HCT116 (cell line): Measurements from ENCODE around the gene LAMP1. TPM values are rescaled to one million over a fixed set of nuclear protein-coding genes. Genes with fewer than 3 reads are reported as not detected.
A peak's percentile ranks its signal among the peaks of the same experiment; 100 is the strongest.

Experiments
- ATAC-seq: fragments of 200-7000 bp; cut with Tn5 transposase; 2 replicates; pipeline ENCODE4 v1.9.1; 2020; ENCODE audit warnings: mild to moderate bottlenecking, moderate library complexity
- BruUV-seq: library from RNA; stranded (reverse); fragments of 400-500 nt; replicated peaks from 2 replicates; lab custom pipeline; 2021; lab: Mats Ljungman, UMichigan
- CTCF ChIA-PET: fragments of 300-600 bp; sonication (Branson Sonifier 250); formaldehyde crosslinking; loops from one replicate; lab custom pipeline; 2021; ENCODE audit warnings: antibody characterized with exemption; lab: Charles Lee
- POLR2A ChIA-PET: fragments of 300-600, 350-600 bp; sonication (Branson Sonifier 250); formaldehyde crosslinking; loops from one replicate; lab custom pipeline; 2021; ENCODE audit warnings: antibody characterized with exemption; lab: Charles Lee
- RAD21 ChIA-PET, 2 experiments: fragments of 300-600 bp; sonication (Branson Sonifier 250); formaldehyde crosslinking; loops; one replicate each; lab custom pipeline; 2023; ENCODE audit warnings: low total read pairs in 2 of 2; ENCODE audit not compliant: uncharacterized antibody in 2 of 2, unreplicated experiment in 2 of 2, low non-redundant PET in 1 of 2; lab: Charles Lee
- DNase-seq: peaks from one replicate; pipeline ENCODE4 v3.0.0-alpha.2; 2010; ENCODE audit warnings: low read depth, low spot score
- H2AFZ ChIP-seq: fragments of 200-600 bp; shearing (Covaris generic), sonication (generic); 2 replicates; pipeline ENCODE4 v1.6.1; 2017; ENCODE audit warnings: low read depth, mixed run types, mixed read lengths, antibody characterized with exemption, low read length; ENCODE audit not compliant: poor library complexity, severe bottlenecking
- H3K27ac ChIP-seq: 2 replicates; pipeline ENCODE4 v1.5.1; 2012; ENCODE audit warnings: low read depth, low read length
- H3K27me3 ChIP-seq: fragments of 200-600 bp; sonication (generic); 2 replicates; pipeline ENCODE4 v1.6.1; 2016; ENCODE audit warnings: mixed run types, low read length, mixed read lengths; ENCODE audit not compliant: insufficient read depth
- H3K36me3 ChIP-seq, 2 experiments: fragments of 200-500 bp in 1 of 2; fragments of 200-600 bp in 1 of 2; sonication (Bioruptor generic) in 1 of 2; sonication (generic) in 1 of 2; 2 replicates each; pipeline versions ENCODE4 v1.5.1 to v1.6.1; 2014 to 2016; ENCODE audit warnings: low read length in 2 of 2, inconsistent platforms in 1 of 2, mixed read lengths in 1 of 2, mixed run types in 1 of 2; ENCODE audit not compliant: insufficient read depth in 2 of 2, control insufficient read depth in 1 of 2
- H3K4me1 ChIP-seq, 2 experiments: fragments of 200-600 bp in 1 of 2; sonication (generic) in 1 of 2; 2 replicates each; pipeline versions ENCODE4 v1.5.1 to v1.6.1; 2012 to 2017; ENCODE audit warnings: low read length in 2 of 2, inconsistent platforms in 1 of 2, mild to moderate bottlenecking in 1 of 2, mixed read lengths in 1 of 2, mixed run types in 1 of 2, moderate library complexity in 1 of 2; ENCODE audit not compliant: insufficient read depth in 2 of 2, control insufficient read depth in 1 of 2
- H3K4me2 ChIP-seq: fragments of 200-600 bp; sonication (generic); 2 replicates; pipeline ENCODE4 v1.6.1; 2017; ENCODE audit warnings: mixed run types, low read length, mixed read lengths
- H3K4me3 ChIP-seq, 2 experiments: fragments of 200-600 bp in 1 of 2; sonication (generic) in 1 of 2; replicated peaks in 1 of 2; 2 replicates each; pipeline ENCODE4 v1.5.1; 2011 to 2016; ENCODE audit warnings: low read length in 2 of 2, control low read depth in 1 of 2, low read depth in 1 of 2, mild to moderate bottlenecking in 1 of 2, mixed read lengths in 1 of 2, mixed run types in 1 of 2
- H3K79me2 ChIP-seq: fragments of 200-600 bp; sonication (generic); 2 replicates; pipeline ENCODE4 v1.6.1; 2017; ENCODE audit warnings: mild to moderate bottlenecking, mixed run types, low read length, moderate library complexity, mixed read lengths; ENCODE audit not compliant: insufficient read depth
- H3K9ac ChIP-seq: fragments of 200-600 bp; sonication (generic); 2 replicates; pipeline ENCODE4 v1.6.1; 2016; ENCODE audit warnings: low read length, mixed read lengths
- H3K9me2 ChIP-seq: fragments of 200-600 bp; sonication (generic), shearing (Covaris generic); 2 replicates; pipeline ENCODE4 v1.6.1; 2017; ENCODE audit warnings: mixed run types, mild to moderate bottlenecking, moderate library complexity; ENCODE audit not compliant: insufficient read depth
- H3K9me3 ChIP-seq, 2 experiments: fragments of 200-500 bp in 1 of 2; fragments of 200-600 bp in 1 of 2; sonication (Bioruptor generic) in 1 of 2; sonication (generic) in 1 of 2; 2 replicates each; pipeline ENCODE4 v1.6.1; 2014 to 2017; ENCODE audit warnings: low read length in 2 of 2, mixed read lengths in 2 of 2, inconsistent platforms in 1 of 2, low read depth in 1 of 2, mild to moderate bottlenecking in 1 of 2, mixed run types in 1 of 2, moderate library complexity in 1 of 2; ENCODE audit not compliant: control insufficient read depth in 1 of 2, insufficient read depth in 1 of 2
- H4K20me1 ChIP-seq: fragments of 200-600 bp; sonication (generic), shearing (Covaris generic); 2 replicates; pipeline ENCODE4 v1.6.1; 2017; ENCODE audit warnings: mixed run types, mild to moderate bottlenecking, moderate library complexity; ENCODE audit not compliant: insufficient read depth
- CEBPB ChIP-seq: IDR thresholded peaks from 2 replicates; pipeline ENCODE4 v1.6.1; 2012; ENCODE audit warnings: low read depth
- FOSL1 ChIP-seq: IDR thresholded peaks from 2 replicates; pipeline ENCODE4 v1.6.1; 2012; ENCODE audit warnings: low read depth
- JUND ChIP-seq: IDR thresholded peaks from 2 replicates; pipeline ENCODE4 v1.6.1; 2012
- POLR2A ChIP-seq: IDR thresholded peaks from 2 replicates; pipeline ENCODE4 v1.7.0; 2011; ENCODE audit warnings: borderline replicate concordance; ENCODE audit not compliant: insufficient read depth, insufficient read length; ENCODE audit errors: extremely low read depth
- RAD21 ChIP-seq: IDR thresholded peaks from 2 replicates; pipeline ENCODE4 v1.6.1; 2012; ENCODE audit warnings: low read depth, mild to moderate bottlenecking
- SRF ChIP-seq: IDR thresholded peaks from 2 replicates; pipeline ENCODE4 v1.6.1; 2012; ENCODE audit warnings: low read depth
- TCF7L2 ChIP-seq: IDR thresholded peaks from 2 replicates; pipeline ENCODE4 v1.7.0; 2011; ENCODE audit warnings: borderline replicate concordance, inconsistent platforms; ENCODE audit not compliant: insufficient read depth, insufficient read length; ENCODE audit errors: extremely low read depth
- YY1 ChIP-seq: IDR thresholded peaks from 2 replicates; pipeline ENCODE4 v1.6.1; 2011; ENCODE audit warnings: low read length, low read depth, moderate library complexity, mild to moderate bottlenecking; ENCODE audit not compliant: insufficient replicate concordance; ENCODE audit errors: extremely low read depth
- intact Hi-C: fragments of 100-400 bp; cut with micrococcal nuclease; formaldehyde crosslinking; loops from 2 replicates; pipeline ENCODE4 v1.10.0; 2022
- total RNA-seq: library from RNA; stranded (reverse); gene quantifications from one replicate; pipeline ENCODE4 v1.2.1, GENCODE V29; 2021; ENCODE audit not compliant: unreplicated experiment
- TF ChIP-seq, protein P1 (sequence below), 3 experiments: fragments of 200-600 bp in 1 of 3; sonication (generic) in 1 of 3; IDR thresholded peaks in 2 of 3; conservative IDR thresholded peaks in 1 of 3; 2 replicates each; pipeline ENCODE4 v1.5.1; 2012 to 2017; ENCODE audit warnings: low read depth in 2 of 3, low read length in 2 of 3, antibody characterized with exemption in 1 of 3, borderline replicate concordance in 1 of 3, control low read depth in 1 of 3, mild to moderate bottlenecking in 1 of 3, mixed read lengths in 1 of 3, mixed run types in 1 of 3, moderate library complexity in 1 of 3; ENCODE audit not compliant: insufficient read depth in 1 of 3
- TF ChIP-seq, protein P2 (sequence below): IDR thresholded peaks from 2 replicates; pipeline ENCODE4 v1.6.1; 2012

The LAMP1 gene
- total RNA-seq, 1 experiment from 2014 or later: 158 TPM

DNA sequence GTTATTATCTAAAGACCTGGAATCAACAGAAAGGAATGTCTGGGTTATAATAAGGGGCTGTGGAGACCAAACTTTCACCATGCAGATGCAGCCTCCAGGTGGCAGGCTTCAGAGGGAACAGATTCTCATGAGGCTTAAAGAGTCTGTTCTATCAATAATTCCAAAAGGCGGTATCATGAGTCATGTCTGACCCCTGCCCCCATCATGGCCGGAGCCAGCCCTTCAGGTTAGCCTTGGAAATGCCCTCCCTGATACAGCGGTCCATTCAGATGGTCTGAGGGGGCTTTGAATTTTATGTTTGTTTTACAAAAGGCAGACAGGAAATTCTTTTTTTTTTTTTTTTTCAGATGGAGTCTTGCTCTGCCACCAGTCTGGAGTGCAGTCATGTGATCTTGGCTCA is 21.7 kb upstream of the LAMP1 start:
- Histone ChIP-seq H3K9me2 (no peaks in the 10 kb centered on the region), H3K9ac (no peak overlapping the region), H3K9me3 (peaks cover 0 to 7% of the 10 kb centered on the region in 2 experiments; a peak in 1 of 4 replicates), H2AFZ (peak overlapping the region; percentile 45), H3K4me3 (no peak overlapping the region), H3K4me2 (peak overlapping the region; percentile 28; the same call in 1 of the 2 replicates), H3K4me1 (peaks cover 0 to 11% of the 10 kb centered on the region in 2 experiments; a peak in 2 of 4 replicates), H3K36me3 (no peaks in the 10 kb centered on the region), H4K20me1 (no peaks in the 10 kb centered on the region), H3K27me3 (no peaks in the 10 kb centered on the region), H3K27ac (no peak overlapping the region), H3K79me2 (no peaks in the 10 kb centered on the region)
- peak; percentile 47 for TF ChIP-seq TCF7L2
- peak; percentile 58 for TF ChIP-seq YY1
- peak; percentile 53; the same call in 1 of the 2 replicates for TF ChIP-seq JUND
- TF ChIP-seq, protein P1, sequence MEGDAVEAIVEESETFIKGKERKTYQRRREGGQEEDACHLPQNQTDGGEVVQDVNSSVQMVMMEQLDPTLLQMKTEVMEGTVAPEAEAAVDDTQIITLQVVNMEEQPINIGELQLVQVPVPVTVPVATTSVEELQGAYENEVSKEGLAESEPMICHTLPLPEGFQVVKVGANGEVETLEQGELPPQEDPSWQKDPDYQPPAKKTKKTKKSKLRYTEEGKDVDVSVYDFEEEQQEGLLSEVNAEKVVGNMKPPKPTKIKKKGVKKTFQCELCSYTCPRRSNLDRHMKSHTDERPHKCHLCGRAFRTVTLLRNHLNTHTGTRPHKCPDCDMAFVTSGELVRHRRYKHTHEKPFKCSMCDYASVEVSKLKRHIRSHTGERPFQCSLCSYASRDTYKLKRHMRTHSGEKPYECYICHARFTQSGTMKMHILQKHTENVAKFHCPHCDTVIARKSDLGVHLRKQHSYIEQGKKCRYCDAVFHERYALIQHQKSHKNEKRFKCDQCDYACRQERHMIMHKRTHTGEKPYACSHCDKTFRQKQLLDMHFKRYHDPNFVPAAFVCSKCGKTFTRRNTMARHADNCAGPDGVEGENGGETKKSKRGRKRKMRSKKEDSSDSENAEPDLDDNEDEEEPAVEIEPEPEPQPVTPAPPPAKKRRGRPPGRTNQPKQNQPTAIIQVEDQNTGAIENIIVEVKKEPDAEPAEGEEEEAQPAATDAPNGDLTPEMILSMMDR (IDR thresholded peaks at IDR 0.05 in 2 of 3, conservative IDR thresholded peaks at IDR 0.05 in 1 of 3; ENCODE audit: borderline replicate concordance in 1 of 3, insufficient read depth in 1 of 3, low read depth in 2 of 3, low read length in 2 of 3): peak; percentile 66 to 81 (median 70); a peak in 5 of 6 replicates
- TF ChIP-seq, protein P2, sequence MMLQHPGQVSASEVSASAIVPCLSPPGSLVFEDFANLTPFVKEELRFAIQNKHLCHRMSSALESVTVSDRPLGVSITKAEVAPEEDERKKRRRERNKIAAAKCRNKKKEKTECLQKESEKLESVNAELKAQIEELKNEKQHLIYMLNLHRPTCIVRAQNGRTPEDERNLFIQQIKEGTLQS: no peak
- TF ChIP-seq POLR2A: no peak
- no peak for TF ChIP-seq CEBPB
- TF ChIP-seq SRF: no peak
- TF ChIP-seq FOSL1: peak; percentile 54
- TF ChIP-seq RAD21: peak; percentile 76
- ChIA-PET CTCF (no interaction called here), RAD21 (no interaction called here), POLR2A (no interaction called here)
- ATAC-seq: peak; percentile 96
- intact Hi-C loops: loop anchor here (1.0 to 2.0 kb wide), 3 partner anchors 97 to 174 kb away; no protein-coding TSS in a partner anchor
- no TSS peak for BruUV-seq
- peak; percentile 59 for DNase-seq
